Measurements from ENCODE around the gene ERBB3.

The ERBB3 gene

DNA sequence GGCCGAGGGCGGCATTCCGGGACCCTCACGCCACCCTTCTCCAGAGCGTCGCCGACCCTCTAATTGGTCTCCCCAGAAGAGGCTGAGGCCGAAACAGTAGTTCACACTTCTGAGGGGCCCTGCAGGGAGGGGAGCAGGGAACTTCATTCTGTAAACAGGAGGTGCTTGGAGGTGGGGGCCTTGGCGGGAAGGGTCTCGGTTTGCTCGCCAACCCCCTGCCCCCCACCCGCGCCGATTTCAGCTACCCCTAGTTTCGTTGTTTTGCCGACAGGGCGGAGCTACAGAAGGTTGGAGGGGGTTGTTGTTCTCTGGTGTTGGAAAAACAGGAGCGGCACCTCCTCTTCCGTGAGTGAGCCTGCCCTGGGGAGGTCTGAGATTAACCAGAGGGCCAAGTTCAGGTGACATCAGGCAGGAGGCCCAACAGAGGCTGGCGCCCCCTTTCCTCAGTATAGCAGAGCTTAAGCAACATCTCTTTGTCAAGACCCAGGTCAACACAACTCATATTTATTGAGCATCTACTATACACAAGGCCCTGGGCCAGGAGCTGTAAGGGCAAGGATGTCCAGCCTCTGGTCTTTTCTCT, 682 bp downstream of the ERBB3 start:
- DNase-seq = no peak

DNA sequence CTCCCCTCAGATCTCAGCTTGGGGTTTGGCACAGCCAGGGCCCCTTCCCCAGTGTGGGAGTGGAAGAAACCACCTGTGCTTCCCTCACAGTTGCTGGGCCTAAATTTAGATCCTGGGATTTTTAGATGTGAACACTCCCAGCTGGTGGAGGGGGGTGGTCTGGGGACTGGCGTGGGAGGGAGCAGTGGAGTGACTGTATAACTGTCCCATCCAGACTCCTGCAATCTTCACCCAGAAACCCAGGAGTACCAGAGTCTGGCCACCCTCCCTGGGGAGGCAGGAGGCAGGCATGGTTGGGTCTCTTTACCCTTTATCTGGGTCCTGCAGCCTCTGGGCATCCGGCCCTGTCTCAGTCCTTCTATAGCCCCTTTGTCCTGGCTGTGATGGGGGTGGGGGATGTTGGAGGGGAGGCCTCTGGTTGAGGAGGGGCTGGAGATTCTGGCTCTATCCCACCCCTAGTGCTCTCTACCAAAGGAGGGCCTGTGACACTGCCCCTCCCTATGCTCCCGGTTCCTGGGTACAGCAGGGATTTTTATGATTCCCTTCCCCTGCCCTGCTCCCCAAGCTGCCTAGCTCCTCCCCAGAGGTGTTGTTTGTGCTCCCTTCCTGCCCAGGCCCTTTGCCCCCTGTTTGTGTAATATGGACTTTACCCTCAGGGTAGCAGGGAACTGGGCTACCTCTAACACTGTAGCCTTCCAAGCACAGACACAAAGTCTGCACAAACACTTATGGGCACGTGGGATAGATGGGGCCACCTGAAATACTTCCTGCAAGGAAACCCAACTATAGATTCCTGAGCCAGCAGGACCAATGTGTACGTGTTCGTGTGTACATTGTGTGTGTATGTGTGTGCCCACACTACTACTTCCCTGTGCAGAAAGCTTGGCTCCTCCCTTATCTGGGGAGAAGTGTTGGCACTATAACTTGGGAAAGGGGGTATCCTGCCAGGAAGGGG, 1.7 kb downstream of the ERBB3 start:
- DNase-seq = no peak

DNA sequence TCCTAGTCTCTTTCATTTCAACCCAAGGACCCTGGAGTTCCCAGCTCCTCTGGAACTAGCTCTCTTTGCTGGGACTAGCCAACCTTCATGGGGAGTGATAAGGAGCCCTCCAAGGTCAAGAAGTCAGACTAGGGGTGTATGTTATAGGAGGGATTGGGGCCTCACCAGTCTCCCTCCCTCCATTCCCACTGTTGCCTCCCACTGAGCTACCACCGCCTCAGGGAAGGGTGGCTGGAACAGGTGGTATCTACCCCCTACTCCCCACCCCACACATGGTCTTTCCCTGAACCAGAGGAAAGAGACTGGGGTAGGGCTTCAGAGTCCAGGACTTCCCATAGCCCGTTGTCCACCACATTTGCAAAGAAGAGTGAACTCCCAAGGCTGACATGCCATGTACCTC, 2.4 kb downstream of the ERBB3 start:
- DNase-seq = no peak

DNA sequence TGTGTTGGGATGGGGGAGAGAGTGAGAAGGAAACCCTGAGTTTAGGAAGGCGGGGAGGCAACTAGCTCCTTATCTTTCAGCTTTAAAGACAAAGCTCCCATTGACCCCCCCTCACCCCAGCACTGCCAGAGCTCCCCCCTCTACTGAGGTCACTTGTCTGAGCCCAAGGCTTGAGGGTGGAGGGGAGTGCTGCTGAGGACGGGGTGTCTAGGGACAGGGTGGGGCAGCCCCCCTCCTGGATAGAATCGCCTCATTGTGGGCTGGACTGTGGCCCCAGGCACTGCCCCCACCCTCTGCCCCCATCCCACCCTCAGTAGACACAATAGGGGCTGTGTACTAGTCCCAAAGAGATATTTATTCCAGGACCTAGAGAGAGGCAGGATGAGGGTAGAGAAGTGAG, 3.0 kb downstream of the ERBB3 start:
- DNase-seq = no peak

DNA sequence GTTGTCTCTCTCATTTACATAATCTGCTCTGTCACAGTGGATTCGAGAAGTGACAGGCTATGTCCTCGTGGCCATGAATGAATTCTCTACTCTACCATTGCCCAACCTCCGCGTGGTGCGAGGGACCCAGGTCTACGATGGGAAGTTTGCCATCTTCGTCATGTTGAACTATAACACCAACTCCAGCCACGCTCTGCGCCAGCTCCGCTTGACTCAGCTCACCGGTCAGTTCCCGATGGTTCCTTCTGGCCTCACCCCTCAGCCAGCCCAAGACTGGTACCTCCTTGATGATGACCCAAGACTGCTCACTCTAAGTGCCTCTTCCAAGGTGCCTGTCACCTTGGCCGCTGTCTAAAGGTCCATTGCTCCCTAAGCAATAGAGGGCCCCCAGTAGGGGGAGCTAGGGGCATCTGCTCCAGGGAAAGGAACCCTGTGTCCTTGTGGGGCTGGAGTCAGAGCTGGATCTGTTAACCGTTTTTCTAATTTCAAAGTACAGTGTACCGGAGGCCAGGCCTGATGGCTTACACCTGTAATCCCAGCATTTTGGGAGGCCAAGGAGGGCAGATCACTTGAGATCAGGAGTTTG, 5.1 kb downstream of the ERBB3 start:
- peak; percentile 21 for DNase-seq

DNA sequence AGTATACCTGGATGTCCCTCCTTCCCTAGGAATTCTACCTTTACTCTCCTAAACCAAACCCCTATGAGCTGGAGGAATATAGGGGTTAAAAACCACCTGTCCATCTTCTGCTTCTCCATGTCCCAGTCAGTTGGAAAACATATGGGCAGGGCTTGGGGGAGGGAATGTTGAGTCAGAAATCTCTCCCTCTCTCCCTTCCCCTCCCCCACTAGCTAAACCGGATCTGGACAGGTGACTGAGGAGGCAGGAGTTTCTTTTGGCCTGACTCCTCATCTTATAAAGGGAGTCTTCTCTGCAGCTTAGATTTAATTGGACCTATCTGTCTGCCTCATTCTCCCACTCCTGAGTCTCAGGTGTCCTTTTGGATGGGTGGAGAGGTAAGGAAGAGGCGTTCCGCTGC, 6.1 kb downstream of the ERBB3 start:
- DNase-seq = no peak

DNA sequence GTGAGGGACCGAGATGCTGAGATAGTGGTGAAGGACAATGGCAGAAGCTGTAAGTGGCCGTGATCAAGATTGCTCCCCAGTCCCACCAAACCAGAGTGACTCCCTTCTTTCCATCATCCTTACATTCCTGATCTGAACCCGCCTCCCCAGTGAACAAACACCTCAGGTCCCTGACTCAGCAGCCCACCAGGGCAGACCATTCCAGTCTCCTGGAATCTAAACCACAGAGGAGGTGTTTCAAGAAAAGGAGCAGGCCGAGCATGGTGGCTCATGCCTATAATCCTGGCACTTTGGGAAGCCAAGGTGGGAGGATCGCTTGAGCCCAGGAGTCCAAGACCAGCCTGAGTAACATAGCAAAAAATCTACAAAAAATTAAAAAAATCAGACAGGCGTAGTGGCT, 6.6 kb downstream of the ERBB3 start:
- DNase-seq = no peak

DNA sequence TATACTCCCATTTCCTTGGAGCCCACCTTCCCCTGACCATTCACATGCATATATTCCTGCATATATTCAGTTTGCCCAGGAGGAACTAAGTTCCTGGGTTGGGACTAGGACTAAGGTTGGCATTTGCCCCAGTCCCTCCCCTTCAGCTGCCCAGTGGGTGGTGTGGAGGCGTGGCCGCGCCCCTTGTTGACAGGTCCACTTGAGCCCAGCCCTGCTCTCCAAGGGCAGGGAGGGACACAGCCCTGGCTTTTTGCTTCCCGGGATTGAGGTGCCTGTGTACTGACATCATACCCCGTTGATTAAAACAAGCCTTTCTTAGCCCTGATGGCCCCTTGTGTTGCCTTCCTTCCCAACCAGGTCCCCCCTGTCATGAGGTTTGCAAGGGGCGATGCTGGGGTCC, 7.3 kb downstream of the ERBB3 start:
- no peak for DNase-seq

DNA sequence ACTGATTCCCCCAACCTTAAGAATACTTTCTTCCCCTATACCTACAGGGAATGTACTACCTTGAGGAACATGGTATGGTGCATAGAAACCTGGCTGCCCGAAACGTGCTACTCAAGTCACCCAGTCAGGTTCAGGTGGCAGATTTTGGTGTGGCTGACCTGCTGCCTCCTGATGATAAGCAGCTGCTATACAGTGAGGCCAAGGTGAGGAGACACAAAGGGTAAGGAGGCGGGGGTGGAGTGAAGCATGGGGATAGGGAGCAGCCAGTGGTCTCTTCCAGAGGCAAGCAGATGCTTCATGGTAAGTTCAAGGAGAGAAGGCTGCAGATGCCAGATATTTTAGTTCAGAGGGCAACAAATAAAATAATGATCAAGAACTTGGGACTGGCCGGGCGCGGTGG, 17.8 kb downstream of the ERBB3 start:
- no peak for DNase-seq

DNA sequence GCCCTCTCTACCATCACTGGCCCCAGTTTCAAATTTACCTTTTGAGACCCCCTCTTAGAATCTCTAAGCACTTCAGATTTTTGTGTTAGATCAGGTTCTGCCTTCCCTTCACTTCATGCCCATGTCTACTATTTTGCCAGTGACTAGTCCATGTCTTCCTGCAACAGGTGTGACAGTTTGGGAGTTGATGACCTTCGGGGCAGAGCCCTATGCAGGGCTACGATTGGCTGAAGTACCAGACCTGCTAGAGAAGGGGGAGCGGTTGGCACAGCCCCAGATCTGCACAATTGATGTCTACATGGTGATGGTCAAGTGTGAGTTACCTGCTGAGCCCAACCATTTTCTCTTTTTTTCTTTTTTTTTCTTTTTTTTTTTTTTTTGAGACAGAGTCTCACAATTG, 18.6 kb downstream of the ERBB3 start:
- DNase-seq = no peak

DNA sequence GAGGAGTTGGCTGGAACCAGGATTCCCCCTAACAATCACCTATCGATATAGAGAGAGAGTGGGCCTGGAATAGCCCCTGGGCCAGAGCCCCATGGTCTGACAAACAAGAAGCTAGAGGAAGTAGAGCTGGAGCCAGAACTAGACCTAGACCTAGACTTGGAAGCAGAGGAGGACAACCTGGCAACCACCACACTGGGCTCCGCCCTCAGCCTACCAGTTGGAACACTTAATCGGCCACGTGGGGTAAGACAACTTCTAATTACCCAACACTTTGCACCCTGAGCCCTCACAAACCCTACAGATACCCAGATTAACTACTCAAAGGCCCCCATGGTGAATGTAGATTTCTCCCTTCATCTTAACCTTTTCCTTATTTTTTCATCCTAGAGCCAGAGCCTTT, 19.8 kb downstream of the ERBB3 start:
- DNase-seq = no peak

DNA sequence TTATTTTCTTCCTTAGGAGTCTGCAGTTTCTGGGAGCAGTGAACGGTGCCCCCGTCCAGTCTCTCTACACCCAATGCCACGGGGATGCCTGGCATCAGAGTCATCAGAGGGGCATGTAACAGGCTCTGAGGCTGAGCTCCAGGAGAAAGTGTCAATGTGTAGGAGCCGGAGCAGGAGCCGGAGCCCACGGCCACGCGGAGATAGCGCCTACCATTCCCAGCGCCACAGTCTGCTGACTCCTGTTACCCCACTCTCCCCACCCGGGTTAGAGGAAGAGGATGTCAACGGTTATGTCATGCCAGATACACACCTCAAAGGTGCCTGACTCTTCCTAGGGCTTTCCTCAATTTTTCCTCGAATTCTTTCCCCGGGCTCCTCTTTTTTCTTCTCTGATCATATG, 21.1 kb downstream of the ERBB3 start:
- DNase-seq = no peak

DNA sequence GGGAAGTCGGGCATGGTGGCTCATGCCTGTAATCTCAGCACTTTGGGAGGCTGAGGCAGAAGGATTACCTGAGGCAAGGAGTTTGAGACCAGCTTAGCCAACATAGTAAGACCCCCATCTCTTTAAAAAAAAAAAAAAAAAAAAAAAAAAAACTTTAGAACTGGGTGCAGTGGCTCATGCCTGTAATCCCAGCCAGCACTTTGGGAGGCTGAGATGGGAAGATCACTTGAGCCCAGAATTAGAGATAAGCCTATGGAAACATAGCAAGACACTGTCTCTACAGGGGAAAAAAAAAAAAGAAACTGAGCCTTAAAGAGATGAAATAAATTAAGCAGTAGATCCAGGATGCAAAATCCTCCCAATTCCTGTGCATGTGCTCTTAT, 22.7 kb downstream of the ERBB3 start:
- no peak for DNase-seq

DNA sequence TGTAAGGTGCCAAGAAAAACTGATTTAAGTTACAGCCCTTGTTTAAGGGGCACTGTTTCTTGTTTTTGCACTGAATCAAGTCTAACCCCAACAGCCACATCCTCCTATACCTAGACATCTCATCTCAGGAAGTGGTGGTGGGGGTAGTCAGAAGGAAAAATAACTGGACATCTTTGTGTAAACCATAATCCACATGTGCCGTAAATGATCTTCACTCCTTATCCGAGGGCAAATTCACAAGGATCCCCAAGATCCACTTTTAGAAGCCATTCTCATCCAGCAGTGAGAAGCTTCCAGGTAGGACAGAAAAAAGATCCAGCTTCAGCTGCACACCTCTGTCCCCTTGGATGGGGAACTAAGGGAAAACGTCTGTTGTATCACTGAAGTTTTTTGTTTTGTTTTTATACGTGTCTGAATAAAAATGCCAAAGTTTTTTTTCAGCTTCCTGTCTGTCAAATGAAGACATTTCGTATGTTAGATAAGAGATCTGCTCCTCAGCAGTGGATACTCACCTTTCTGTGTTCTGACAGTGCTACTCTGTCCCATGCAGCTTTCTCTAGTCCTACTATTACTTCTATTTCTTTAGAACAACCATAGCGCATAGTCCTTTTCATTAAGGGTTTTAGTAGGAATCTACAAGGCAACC, 23.2 kb downstream of the ERBB3 start:
- DNase-seq = peak; percentile 52

DNA sequence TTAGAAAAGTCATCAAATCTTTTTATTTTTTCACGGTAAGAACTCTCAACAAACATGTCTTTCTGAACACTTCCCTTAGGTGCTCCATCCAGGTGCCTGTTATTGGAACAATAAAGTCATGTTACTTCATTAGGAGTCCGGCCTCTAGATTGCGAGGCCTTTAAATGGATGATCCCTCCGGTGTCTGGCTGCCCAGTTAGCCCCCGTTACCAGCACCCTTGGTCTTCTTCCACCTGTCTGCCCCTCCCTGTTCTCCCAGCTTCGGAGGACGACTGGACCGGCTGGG, 23.8 kb downstream of the ERBB3 start:
- no peak for DNase-seq

DNA sequence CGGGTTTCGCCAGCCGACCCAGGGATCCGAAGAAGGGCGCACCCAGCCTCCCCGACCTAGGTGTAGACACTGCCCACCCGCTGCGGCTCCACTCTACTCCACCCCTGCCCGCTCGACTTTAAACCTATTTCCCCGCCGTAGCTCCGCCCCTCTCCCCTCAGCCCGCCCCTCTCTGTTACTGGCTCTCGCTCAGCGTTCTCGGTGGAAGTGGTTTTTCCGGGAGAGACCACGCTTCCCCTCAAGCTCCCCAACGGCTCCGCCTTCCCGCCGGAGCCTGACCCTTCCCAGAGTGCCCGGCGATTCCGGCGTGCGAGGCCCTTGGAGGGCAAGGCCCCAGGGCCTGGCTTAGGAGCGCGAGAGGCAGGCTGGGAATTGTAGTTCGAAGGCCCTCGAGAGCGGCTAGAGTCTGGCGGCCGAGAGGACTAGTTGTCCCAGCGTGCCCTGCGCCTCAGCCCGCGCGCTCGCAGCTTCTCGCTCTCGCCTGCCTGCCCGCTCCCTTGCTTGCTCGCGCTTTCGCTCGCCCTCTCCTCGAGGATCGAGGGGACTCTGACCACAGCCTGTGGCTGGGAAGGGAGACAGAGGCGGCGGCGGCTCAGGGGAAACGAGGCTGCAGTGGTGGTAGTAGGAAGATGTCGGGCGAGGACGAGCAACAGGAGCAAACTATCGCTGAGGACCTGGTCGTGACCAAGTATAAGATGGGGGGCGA, 24.3 kb downstream of the ERBB3 start, which contains the start of gene PA2G4:
TSS of gene PA2G4 (plus strand) at position 451 of the 706 bp plus-strand sequence. CDS start at position 630, 179 bp downstream.
- peak; percentile 99 for DNase-seq

DNA sequence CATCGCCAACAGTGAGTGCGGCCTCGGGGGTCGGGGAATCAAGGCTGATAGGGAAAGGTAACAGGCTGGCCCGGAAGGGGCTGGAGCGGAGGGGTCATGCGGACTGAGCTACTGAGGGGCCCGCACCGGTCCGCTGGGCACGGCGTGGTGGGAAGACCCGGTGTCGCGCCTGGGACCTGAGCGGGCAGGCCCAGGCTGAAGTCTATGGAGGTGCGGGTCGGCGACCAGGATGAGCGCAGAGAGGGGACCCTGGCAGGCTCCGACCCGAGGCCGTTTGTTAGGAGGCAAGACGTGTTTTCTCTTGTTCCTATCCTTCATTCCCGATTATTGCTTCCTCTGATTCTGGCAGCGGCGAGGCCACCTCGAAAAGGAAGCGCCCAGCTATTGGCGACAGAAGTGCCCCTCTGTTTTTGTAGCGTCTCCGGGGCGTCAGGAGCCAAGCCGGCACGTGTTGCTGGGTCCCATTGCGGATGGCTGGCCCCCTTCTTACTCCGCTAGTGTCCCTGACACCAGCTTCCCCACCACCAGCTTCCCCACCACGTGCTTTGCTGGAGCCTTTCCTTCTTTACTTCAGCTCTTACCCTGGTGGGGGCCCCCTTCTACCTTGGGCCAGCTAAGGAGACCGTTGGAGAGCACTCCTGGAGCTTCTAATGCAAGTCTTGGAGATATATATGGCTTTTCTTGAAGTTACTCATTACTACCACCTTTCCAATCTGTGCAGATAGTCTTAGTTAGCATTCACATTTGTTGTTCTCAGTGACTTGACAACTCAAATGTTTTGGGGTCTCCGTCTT, 25.0 kb downstream of the ERBB3 start:
- no peak for DNase-seq

DNA sequence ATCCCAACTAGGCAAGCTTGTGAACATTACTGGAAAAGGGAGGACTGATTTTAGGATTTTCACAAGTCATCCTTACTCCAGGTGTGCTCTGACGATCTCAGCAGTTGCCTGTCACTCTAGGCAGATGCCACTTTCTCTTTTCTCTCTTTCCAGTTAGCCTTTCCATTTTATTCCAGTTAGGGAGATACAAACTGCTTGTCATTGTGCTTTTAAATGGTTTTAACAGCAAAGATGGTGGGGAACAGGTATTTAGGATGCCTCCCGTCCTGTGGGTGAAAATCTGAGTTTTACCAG, 25.6 kb downstream of the ERBB3 start:
- no peak for DNase-seq

DNA sequence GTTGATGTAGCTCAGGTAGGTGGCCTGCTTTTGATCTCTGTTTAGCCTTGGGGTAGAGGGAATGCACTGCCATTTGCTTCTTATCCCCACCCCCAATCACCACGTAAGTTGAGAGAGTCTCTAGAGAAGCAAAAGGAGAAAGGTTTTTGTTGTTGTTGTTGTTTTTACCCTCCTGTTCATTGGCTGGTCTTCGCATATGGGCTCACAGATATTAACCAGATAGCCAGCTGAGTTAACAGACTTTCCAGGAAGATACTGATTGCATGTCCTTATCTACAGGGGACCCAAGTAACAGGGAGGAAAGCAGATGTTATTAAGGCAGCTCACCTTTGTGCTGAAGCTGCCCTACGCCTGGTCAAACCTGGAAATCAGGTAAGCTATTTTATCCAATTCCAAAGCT, 27.3 kb downstream of the ERBB3 start:
- DNase-seq = no peak

DNA sequence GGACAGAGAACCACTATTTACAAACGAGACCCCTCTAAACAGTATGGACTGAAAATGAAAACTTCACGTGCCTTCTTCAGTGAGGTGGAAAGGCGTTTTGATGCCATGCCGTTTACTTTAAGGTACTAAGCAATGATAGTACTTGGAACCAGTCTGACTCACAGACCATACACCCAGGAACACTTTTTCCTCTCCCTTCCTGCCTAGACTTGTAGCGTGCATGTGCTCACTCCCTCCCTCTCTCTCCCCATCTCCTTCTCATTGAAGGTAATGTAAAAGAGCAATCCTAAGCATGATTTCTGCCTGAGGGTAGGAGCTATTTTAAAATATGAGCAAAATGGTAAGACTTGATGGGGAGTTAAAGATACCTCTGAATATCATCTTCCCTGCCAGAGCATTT, 30.6 kb downstream of the ERBB3 start:
- DNase-seq = no peak

DNA sequence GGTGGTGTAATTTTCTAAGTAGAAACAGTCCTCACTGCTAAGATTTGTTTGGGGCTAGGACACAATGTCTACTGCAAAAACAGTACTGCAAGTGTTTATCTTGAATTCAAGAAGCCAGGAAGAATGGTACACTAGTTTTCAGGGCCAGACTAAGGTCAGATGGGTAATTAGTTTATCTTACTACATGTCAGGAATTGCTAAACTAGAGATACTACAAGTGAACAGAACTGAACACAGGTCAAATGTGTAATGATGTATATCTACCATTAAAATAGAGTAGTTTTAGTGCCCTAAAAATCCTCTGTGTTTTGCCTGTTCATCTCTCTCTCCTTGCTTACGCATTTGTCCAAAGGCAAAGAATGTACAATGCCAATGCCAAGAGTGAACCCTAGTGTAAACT, 34.1 kb downstream of the ERBB3 start:
- DNase-seq = no peak

DNA sequence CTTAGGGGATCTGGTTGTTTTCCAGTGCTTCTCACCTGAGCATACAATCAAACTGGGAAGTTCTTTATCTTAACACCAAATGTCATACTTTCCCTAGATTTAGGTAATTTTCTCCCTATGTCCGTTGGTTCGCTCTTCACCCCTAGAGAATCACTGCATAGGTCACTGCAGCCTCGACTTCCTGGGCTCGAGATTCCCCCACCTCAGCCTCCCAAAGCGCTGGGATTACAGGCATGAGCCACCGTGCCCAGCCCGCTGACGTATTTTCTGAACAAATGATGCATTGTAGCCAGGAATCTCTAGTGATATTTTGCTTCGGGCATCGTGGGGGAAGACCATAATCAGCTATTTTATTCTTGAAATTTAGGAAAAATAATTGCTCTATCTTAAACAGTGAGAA, 35.4 kb downstream of the ERBB3 start:
- DNase-seq = no peak
